Sigmoid colon (tissue), 7 donors: ENCODE data around the gene SMIM43. TPM values are rescaled to one million over a fixed set of nuclear protein-coding genes. Genes with fewer than 3 reads are reported as not detected.
"Not testable (repeated sequence)": the region's sequence is repeated elsewhere in the genome, so short reads cannot be mapped to it uniquely, and the experiment has no call there.

Source experiments
- DNase-seq: peaks from one replicate; pipeline ENCODE4 v3.0.0-alpha.2; 2019
- H3K27ac ChIP-seq, 4 donors: fragments of 200-600 bp; sonication (generic); one replicate each; pipeline ENCODE4 v1.5.1; 2016 to 2019; ENCODE audit warnings: mild to moderate bottlenecking in 1 of 4
- H3K27me3 ChIP-seq, 3 donors: fragments of 200-600 bp; sonication (generic); one replicate each; pipeline ENCODE4 v1.5.1; 2019; ENCODE audit warnings: mild to moderate bottlenecking in 1 of 3
- H3K36me3 ChIP-seq, 4 donors: fragments of 200-600 bp; sonication (generic); one replicate each; pipeline ENCODE4 v1.5.1; 2016 to 2019
- H3K4me1 ChIP-seq, 4 donors: fragments of 200-600 bp; sonication (generic); one replicate each; pipeline ENCODE4 v1.5.1; 2017 to 2019
- H3K4me3 ChIP-seq, 4 donors: fragments of 200-600 bp; sonication (generic); one replicate each; pipeline ENCODE4 v1.5.1; 2017 to 2019; ENCODE audit warnings: mild to moderate bottlenecking in 2 of 4, moderate library complexity in 1 of 4
- H3K9me3 ChIP-seq, 4 donors: fragments of 200-600 bp in 3 of 4; sonication (generic) in 3 of 4; one replicate each; pipeline versions ENCODE4 v1.5.1 to v1.6.1; 2013 to 2019
- CTCF ChIP-seq, 4 experiments: fragments of 450-650 bp in 3 of 4; fragments of 200-600 bp in 1 of 4; IDR thresholded peaks; one replicate each; pipeline ENCODE4 v1.5.1; 2016 to 2019; ENCODE audit warnings: antibody characterized with exemption in 4 of 4, mild to moderate bottlenecking in 3 of 4, moderate library complexity in 2 of 4
- EP300 ChIP-seq, 4 donors: sonication (generic); formaldehyde crosslinking; IDR thresholded peaks; one replicate each; pipeline ENCODE4 v1.6.1; 2017; ENCODE audit warnings: antibody characterized with exemption in 4 of 4
- POLR2A ChIP-seq, 2 donors: fragments of 450-650 bp; IDR thresholded peaks; one replicate each; pipeline ENCODE4 v1.6.1; 2016; ENCODE audit warnings: antibody characterized with exemption in 2 of 2, mild to moderate bottlenecking in 2 of 2, moderate library complexity in 2 of 2
- POLR2AphosphoS5 ChIP-seq, 4 donors: sonication (generic); formaldehyde crosslinking; IDR thresholded peaks; one replicate each; pipeline ENCODE4 v1.6.1; 2017; ENCODE audit warnings: antibody characterized with exemption in 4 of 4
- WGBS, 2 donors: extraction: QIAGEN DNeasy Blood & Tissue Kit; methylation state at CpG; one replicate each; pipeline ENCODE4 v1.1.7; 2013; 5-methylcytosine and 5-hydroxymethylcytosine counted together
- intact Hi-C: fragments of 100-400 bp; cut with DNase I; formaldehyde crosslinking; loops from one replicate; pipeline ENCODE4 v1.15.1; 2023
- polyA plus RNA-seq, 3 donors: library from polyadenylated mRNA; stranded (reverse); fragments of 200-250 nt; gene quantifications; one replicate each; pipeline ENCODE4 v1.2.3, GENCODE V29; 2013
- total RNA-seq, 4 donors: library from RNA; depleted of rRNA; stranded (reverse); fragments of >200 nt; gene quantifications; one replicate each; pipeline ENCODE4 v1.1.0, GENCODE V29; 2016
- donor health status: healthy with polysubstance abuse.
- donor health status: Bipolar disorder and iron deficiency.
- donor health status: healthy.

SMIM43 gene
- total and polyA plus RNA-seq, 7 donors, result 0.44 to 1.1 (median 0.60) TPM; not detected in 3

GRCh38 chr4:121764303-121764701 lies 662 bp downstream of the SMIM43 start:
- intact Hi-C loops, result no loop called here
- WGBS, 2 donors, result 18 to 27% methylated on average over 14 of the region's 14 CpGs
- DNase-seq, result no peak
- H3K9me3 ChIP-seq, result no peaks in the 10 kb centered on the region
- peaks cover 8 to 34% (median 17%) of the 10 kb centered on the region in 3 donors for H3K27me3 ChIP-seq
- H3K4me1 ChIP-seq, result peaks cover 0 to 10% (median 7%) of the 10 kb centered on the region in 4 donors
- peak overlapping the region; percentile 18 to 45 (median 36) for H3K4me3 ChIP-seq
- no peak overlapping the region for H3K27ac ChIP-seq
- H3K36me3 ChIP-seq, result no peaks in the 10 kb centered on the region
- no peak for TF ChIP-seq CTCF (IDR thresholded peaks at IDR 0.05)
- no peak for TF ChIP-seq EP300 (IDR thresholded peaks at IDR 0.05)
- no peak for TF ChIP-seq POLR2AphosphoS5 (IDR thresholded peaks at IDR 0.05)
- TF ChIP-seq POLR2A (IDR thresholded peaks at IDR 0.05), result no peak

GRCh38 chr4:121760205-121760604 lies 4.8 kb downstream of the SMIM43 start:
- Histone ChIP-seq H3K27ac (no peak overlapping the region), H3K4me3 (no peak overlapping the region), H3K27me3 (peaks cover 8 to 22% (median 15%) of the 10 kb centered on the region in 3 donors), H3K4me1 (peaks cover 0 to 9% (median 7%) of the 10 kb centered on the region in 4 donors), H3K9me3 (no peaks in the 10 kb centered on the region), H3K36me3 (no peaks in the 10 kb centered on the region)
- DNase-seq, result no peak
- TF ChIP-seq CTCF (IDR thresholded peaks at IDR 0.05) (no peak), POLR2A (IDR thresholded peaks at IDR 0.05) (no peak), EP300 (IDR thresholded peaks at IDR 0.05) (no peak), POLR2AphosphoS5 (IDR thresholded peaks at IDR 0.05) (no peak)
- intact Hi-C loops, result no loop called here
- 46 to 51% methylated on average over 3 of the region's 3 CpGs for WGBS, 2 donors

GRCh38 chr4:121758925-121759568 lies 5.9 kb downstream of the SMIM43 start:
- DNase-seq, result no peak
- no peak overlapping the region for H3K4me3 ChIP-seq
- no peaks in the 10 kb centered on the region for H3K36me3 ChIP-seq
- 81 to 86% methylated on average over 2 of the region's 2 CpGs for WGBS, 2 donors
- H3K27ac ChIP-seq, result no peak overlapping the region
- TF ChIP-seq EP300 (IDR thresholded peaks at IDR 0.05) (no peak), CTCF (IDR thresholded peaks at IDR 0.05) (no peak), POLR2A (IDR thresholded peaks at IDR 0.05) (no peak), POLR2AphosphoS5 (IDR thresholded peaks at IDR 0.05) (no peak)
- H3K27me3 ChIP-seq, result peaks cover 0 to 11% (median 5%) of the 10 kb centered on the region in 3 donors
- intact Hi-C loops, result no loop called here
- no peaks in the 10 kb centered on the region for H3K4me1 ChIP-seq
- H3K9me3 ChIP-seq, result no peaks in the 10 kb centered on the region

- DNase-seq, H3K4me3 ChIP-seq, intact Hi-C loops, H3K4me1 ChIP-seq, H3K9me3 ChIP-seq, H3K36me3 ChIP-seq, H3K27me3 ChIP-seq, H3K27ac ChIP-seq: not testable (repeated sequence)
- 79 to 88% methylated on average over 1 of the region's 1 CpG for WGBS, 2 donors
Observed at GRCh38 chr4:121752142-121752541, 12.8 kb downstream of the SMIM43 start.

GRCh38 chr4:121749225-121749624 lies 15.7 kb downstream of the SMIM43 start:
- Histone ChIP-seq H3K4me1 (no peaks in the 10 kb centered on the region), H3K4me3 (no peak overlapping the region), H3K36me3 (no peaks in the 10 kb centered on the region), H3K9me3 (no peaks in the 10 kb centered on the region), H3K27ac (no peak overlapping the region), H3K27me3 (no peaks in the 10 kb centered on the region)
- WGBS, 2 donors, result 13 to 29% methylated on average over 4 of the region's 4 CpGs
- intact Hi-C loops, result no loop called here
- DNase-seq, result no peak
- TF ChIP-seq POLR2AphosphoS5 (IDR thresholded peaks at IDR 0.05) (no peak), POLR2A (IDR thresholded peaks at IDR 0.05) (no peak), EP300 (IDR thresholded peaks at IDR 0.05) (no peak), CTCF (IDR thresholded peaks at IDR 0.05) (no peak)
